Measurements from ENCODE around the gene TNS2. TPM values are rescaled to one million over a fixed set of nuclear protein-coding genes. Genes with fewer than 3 reads are reported as not detected.

The TNS2 gene
- total and polyA plus RNA-seq, 9 of the 15 experiments (the other 6 are each of a cell fraction or from before 2014, with no cell fraction given): 0.28 to 3.1 (median 1.2) TPM; not detected in 1

DNA sequence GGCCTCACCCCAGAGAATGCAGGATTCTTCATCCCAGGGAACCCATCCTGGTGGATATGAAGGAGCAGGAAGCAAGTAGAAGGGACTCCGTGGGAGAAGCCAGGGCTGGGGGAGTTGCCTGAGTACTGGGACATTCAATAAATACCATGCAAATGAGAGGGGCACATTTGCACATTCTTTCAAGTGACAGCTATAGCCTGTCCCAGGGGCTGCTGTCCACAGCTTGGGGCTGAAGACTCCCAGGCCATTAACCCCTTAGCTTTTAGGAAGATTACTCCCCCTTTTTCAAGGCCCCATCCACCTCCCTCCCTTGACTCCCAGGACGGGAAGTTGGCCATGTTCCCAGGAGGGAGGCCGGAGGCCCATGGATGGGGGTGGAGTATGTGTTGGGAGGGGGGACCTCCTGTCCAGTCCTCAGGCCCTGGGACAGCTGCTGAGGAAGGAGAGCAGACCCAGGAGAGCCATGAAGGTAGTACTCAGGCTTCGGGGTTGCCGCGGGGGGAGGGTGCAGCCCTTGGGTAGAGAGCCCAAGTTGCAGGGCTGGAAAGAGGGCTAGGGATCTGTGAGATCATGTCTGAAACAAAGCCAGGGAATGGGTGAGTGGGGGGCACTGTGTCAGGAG is 974 bp upstream of the TNS2 start:
- intact Hi-C loops (cut with micrococcal nuclease): loop anchor here (5.0 kb wide), 1 partner anchor 42 kb away; the partner anchor contains the start of gene EIF4B
- peaks cover 10% of the 10 kb centered on the region; the same call in 2 of the 3 replicates for H3K79me2 ChIP-seq (ENCODE audit: control insufficient read depth, insufficient read depth, low read length)
- ATAC-seq: no peak
- no peak overlapping the region for H3K4me3 ChIP-seq
- in situ Hi-C loops (cut with MboI): no loop called here
- H3K9me3 ChIP-seq (replicated peaks; ENCODE audit: control insufficient read depth, insufficient read depth, low read depth, low read length): no peaks in the 10 kb centered on the region
- peak overlapping the region; percentile 42; the same call in 2 of the 3 replicates for H3K27ac ChIP-seq (ENCODE audit: extremely low read depth, low read depth, low read length)
- no TSS peak for BruUV-seq (replicated peaks)
- no peak overlapping the region for H2AFZ ChIP-seq (ENCODE audit: low read depth, low read length)
- POLR2A ChIA-PET: interaction anchor here (0.5 to 3.8 kb wide), 4 partner anchors 12 to 404 kb away, joined by 3 to 20 read pairs (median 4); no protein-coding TSS in a partner anchor
- CTCF ChIA-PET (ENCODE audit: low intra/inter-chr PET ratio): interaction anchor here (0.6 kb wide), 1 partner anchor 50 kb away, joined by 3 read pairs; no protein-coding TSS in a partner anchor
- H3K4me1 ChIP-seq (replicated peaks in 1 of 2; ENCODE audit: control insufficient read depth in 2 of 2, insufficient read depth in 2 of 2, low read length in 2 of 2): peaks cover 60 to 88% of the 10 kb centered on the region in 2 experiments
- H3K27me3 ChIP-seq (ENCODE audit: control insufficient read depth in 2 of 2, insufficient read depth in 2 of 2, low read length in 2 of 2): no peaks in the 10 kb centered on the region
- peak overlapping the region; percentile 35; the same call in 1 of the 2 replicates for H3K4me2 ChIP-seq (ENCODE audit: insufficient read depth, low read length)
- peaks cover 2% of the 10 kb centered on the region; the same call in 1 of the 3 replicates for H3K36me3 ChIP-seq (ENCODE audit: control insufficient read depth, insufficient read depth, low read length)
- peak; percentile 54 for FAIRE-seq
- DNase-seq (ENCODE audit: extremely low read depth in 1 of 4, low spot score in 3 of 4): peak; percentile 19 to 40 (median 35)
- H3K9ac ChIP-seq (ENCODE audit: insufficient read depth in 1 of 2, low read depth in 2 of 2, low read length in 2 of 2): peak overlapping the region in 1 of 2 experiments; percentile 89; a peak in 2 of 4 replicates
- no peaks in the 10 kb centered on the region for H3K9me1 ChIP-seq (ENCODE audit: control insufficient read depth, insufficient read depth, low read length)
- WGBS (ENCODE audit: insufficient coverage, low coverage, missing lambda C conversion rate): 17% methylated on average over 3 of the region's 6 CpGs
- no peaks in the 10 kb centered on the region for H4K20me1 ChIP-seq (replicated peaks; ENCODE audit: control insufficient read depth, insufficient read depth, low read length)
- TF ChIP-seq ERF (CRISPR knock-in tag; IDR thresholded peaks at IDR 0.05) (no peak), FOXK2 (conservative IDR thresholded peaks at IDR 0.05 in 1 of 2, IDR thresholded peaks at IDR 0.05 in 1 of 2; ENCODE audit: low read depth in 2 of 2) (no peak), MYC (IDR thresholded peaks at IDR 0.05; ENCODE audit: low read depth, low read length) (no peak), MYC (CRISPR knock-in tag; IDR thresholded peaks at IDR 0.05; ENCODE audit: borderline replicate concordance, low read depth) (no peak), PRPF4 (IDR thresholded peaks at IDR 0.05; ENCODE audit: insufficient read depth, low read depth, low read length, poor library complexity, severe bottlenecking) (no peak), ZBTB8A (IDR thresholded peaks at IDR 0.05; ENCODE audit: partially characterized antibody) (no peak), JUND (IDR thresholded peaks at IDR 0.05; ENCODE audit: borderline replicate concordance, low read depth, low read length) (no peak), JUND (tag; IDR thresholded peaks at IDR 0.05; ENCODE audit: borderline replicate concordance, low read depth, low read length) (no peak), ZNF263 (CRISPR knock-in tag; IDR thresholded peaks at IDR 0.05; ENCODE audit: borderline replicate concordance) (peak; percentile 26; the same call in 1 of the 2 replicates), GABPB1 (CRISPR knock-in tag; IDR thresholded peaks at IDR 0.05) (0 out of 2 replicates have a peak, but pooled peaks have one; percentile 19), ZNF717 (CRISPR knock-in tag; IDR thresholded peaks at IDR 0.05) (no peak), MTF1 (CRISPR knock-in tag; IDR thresholded peaks at IDR 0.05; ENCODE audit: borderline replicate concordance) (no peak), ZNF444 (CRISPR knock-in tag; IDR thresholded peaks at IDR 0.05) (no peak), MIER1 (IDR thresholded peaks at IDR 0.05; ENCODE audit: low read depth) (peak; percentile 70; the same call in 1 of the 2 replicates), SREBF2 (CRISPR knock-in tag; IDR thresholded peaks at IDR 0.05) (no peak), SIN3A (IDR thresholded peaks at IDR 0.05; ENCODE audit: borderline replicate concordance in 2 of 2, control insufficient read depth in 1 of 2, low read depth in 2 of 2, low read length in 2 of 2) (peak in 1 of 2 experiments; percentile 87; a peak in 1 of 4 replicates)
- TF ChIP-seq, protein P1, sequence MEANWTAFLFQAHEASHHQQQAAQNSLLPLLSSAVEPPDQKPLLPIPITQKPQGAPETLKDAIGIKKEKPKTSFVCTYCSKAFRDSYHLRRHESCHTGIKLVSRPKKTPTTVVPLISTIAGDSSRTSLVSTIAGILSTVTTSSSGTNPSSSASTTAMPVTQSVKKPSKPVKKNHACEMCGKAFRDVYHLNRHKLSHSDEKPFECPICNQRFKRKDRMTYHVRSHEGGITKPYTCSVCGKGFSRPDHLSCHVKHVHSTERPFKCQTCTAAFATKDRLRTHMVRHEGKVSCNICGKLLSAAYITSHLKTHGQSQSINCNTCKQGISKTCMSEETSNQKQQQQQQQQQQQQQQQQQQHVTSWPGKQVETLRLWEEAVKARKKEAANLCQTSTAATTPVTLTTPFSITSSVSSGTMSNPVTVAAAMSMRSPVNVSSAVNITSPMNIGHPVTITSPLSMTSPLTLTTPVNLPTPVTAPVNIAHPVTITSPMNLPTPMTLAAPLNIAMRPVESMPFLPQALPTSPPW (CRISPR knock-in tag; IDR thresholded peaks at IDR 0.05): peak; percentile 55; the same call in 1 of the 2 replicates
- TF ChIP-seq, protein P2, sequence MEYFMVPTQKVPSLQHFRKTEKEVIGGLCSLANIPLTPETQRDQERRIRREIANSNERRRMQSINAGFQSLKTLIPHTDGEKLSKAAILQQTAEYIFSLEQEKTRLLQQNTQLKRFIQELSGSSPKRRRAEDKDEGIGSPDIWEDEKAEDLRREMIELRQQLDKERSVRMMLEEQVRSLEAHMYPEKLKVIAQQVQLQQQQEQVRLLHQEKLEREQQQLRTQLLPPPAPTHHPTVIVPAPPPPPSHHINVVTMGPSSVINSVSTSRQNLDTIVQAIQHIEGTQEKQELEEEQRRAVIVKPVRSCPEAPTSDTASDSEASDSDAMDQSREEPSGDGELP (CRISPR knock-in tag; IDR thresholded peaks at IDR 0.05; ENCODE audit: borderline replicate concordance): peak; percentile 21; the same call in 1 of the 2 replicates
- TF ChIP-seq, protein P3, sequence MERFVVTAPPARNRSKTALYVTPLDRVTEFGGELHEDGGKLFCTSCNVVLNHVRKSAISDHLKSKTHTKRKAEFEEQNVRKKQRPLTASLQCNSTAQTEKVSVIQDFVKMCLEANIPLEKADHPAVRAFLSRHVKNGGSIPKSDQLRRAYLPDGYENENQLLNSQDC (CRISPR knock-in tag; IDR thresholded peaks at IDR 0.05): no peak
